Measurements from ENCODE around the gene AFF2. TPM values are rescaled to one million over a fixed set of nuclear protein-coding genes. Genes with fewer than 3 reads are reported as not detected.

AFF2 gene
- total RNA-seq (1 to 10 TPM; 1.3 to 2.0 TPM), polyA plus RNA-seq (under 1 TPM; 0.13 to 0.24 (median 0.22) TPM), total RNA-seq (2.9 to 8.8 (median 5.7) reads per million in 6 experiments)

- Mint-ChIP-seq H3K4me3 (peak within 1 kb of the TSS; percentile 72 to 90 (median 86)), H3K27ac (peak within 1 kb of the TSS in 1 of 10 donors; percentile 22), H3K27me3 (peaks cover 0 to 15% (median 2%) of the 10 kb centered on the region in 5 donors), H3K9me3 (peaks cover 0 to 3% (median 0%) of the 10 kb centered on the region in 9 donors), H3K4me1 (peaks cover 6 to 17% (median 15%) of the 10 kb centered on the region in 4 donors), H3K36me3 (no peaks in the 10 kb centered on the region)
- POLR2A ChIA-PET: no interaction called here
- DNase-seq (peak; percentile 8 to 65 (median 26)), ATAC-seq (peak; percentile 56 to 61)
Measured at GRCh38 chrX:148500423-148501385, at the start of gene AFF2. AFF2 (plus strand) TSS chrX:148500617; CDS start chrX:148501098, 481 bp downstream.

GRCh38 chrX:148457279-148457678 lies 43.1 kb upstream of the AFF2 start:
- Mint-ChIP-seq H3K36me3 (no peaks in the 10 kb centered on the region), H3K4me3 (no peak overlapping the region), H3K9me3 (no peaks in the 10 kb centered on the region), H3K4me1 (peaks cover 0 to 17% (median 1%) of the 10 kb centered on the region in 4 donors), H3K27me3 (no peaks in the 10 kb centered on the region), H3K27ac (no peak overlapping the region)
- POLR2A ChIA-PET: no interaction called here
- no peak for ATAC-seq
- no peak for DNase-seq

- H3K27me3 Mint-ChIP-seq: no peaks in the 10 kb centered on the region
- peak overlapping the region in 1 of 10 donors; percentile 25 for H3K27ac Mint-ChIP-seq
- H3K36me3 Mint-ChIP-seq: no peaks in the 10 kb centered on the region
Measured at GRCh38 chrX:148459343-148459742, 41.1 kb upstream of the AFF2 start.

GRCh38 chrX:148466292-148466691 lies 34.1 kb upstream of the AFF2 start:
- no peaks in the 10 kb centered on the region for H3K36me3 Mint-ChIP-seq
- DNase-seq (no peak), ATAC-seq (no peak)
- H3K4me1 Mint-ChIP-seq: peaks cover 0 to 13% (median 11%) of the 10 kb centered on the region in 4 donors
- POLR2A ChIA-PET: no interaction called here
- no peak overlapping the region for H3K27ac Mint-ChIP-seq
- no peaks in the 10 kb centered on the region for H3K9me3 Mint-ChIP-seq
- no peaks in the 10 kb centered on the region for H3K27me3 Mint-ChIP-seq
- H3K4me3 Mint-ChIP-seq: no peak overlapping the region

More at GRCh38 chrX:148459343-148459742, 41.1 kb upstream of the AFF2 start:
- peak in 1 of 2 donors; percentile 17 for ATAC-seq
- DNase-seq: no peak
- Mint-ChIP-seq H3K9me3 (no peaks in the 10 kb centered on the region), H3K4me3 (no peak overlapping the region), H3K4me1 (peaks cover 0 to 20% (median 8%) of the 10 kb centered on the region in 4 donors)
- POLR2A ChIA-PET: no interaction called here

- Mint-ChIP-seq H3K4me1 (peaks cover 0 to 10% (median 4%) of the 10 kb centered on the region in 4 donors), H3K27ac (no peak overlapping the region), H3K4me3 (no peak overlapping the region), H3K36me3 (peaks cover 0 to 4% (median 0%) of the 10 kb centered on the region in 3 donors), H3K27me3 (no peaks in the 10 kb centered on the region), H3K9me3 (no peaks in the 10 kb centered on the region)
- ATAC-seq: no peak
- DNase-seq: no peak
- POLR2A ChIA-PET: no interaction called here
Measured at GRCh38 chrX:148470324-148470723, 30.1 kb upstream of the AFF2 start.

- H3K36me3 Mint-ChIP-seq: peaks cover 0 to 4% (median 0%) of the 10 kb centered on the region in 3 donors
- no peak for ATAC-seq
- no peak overlapping the region for H3K4me3 Mint-ChIP-seq
- POLR2A ChIA-PET: no interaction called here
- H3K9me3 Mint-ChIP-seq: no peaks in the 10 kb centered on the region
- H3K27me3 Mint-ChIP-seq: no peaks in the 10 kb centered on the region
- no peak overlapping the region for H3K27ac Mint-ChIP-seq
- no peak for DNase-seq
- H3K4me1 Mint-ChIP-seq: peaks cover 2 to 14% (median 8%) of the 10 kb centered on the region in 4 donors
Measured at GRCh38 chrX:148474030-148474429, 26.4 kb upstream of the AFF2 start.

- H3K4me1 Mint-ChIP-seq: peaks cover 0 to 2% (median 0%) of the 10 kb centered on the region in 4 donors
- no peaks in the 10 kb centered on the region for H3K9me3 Mint-ChIP-seq
- no peaks in the 10 kb centered on the region for H3K36me3 Mint-ChIP-seq
- DNase-seq (no peak), ATAC-seq (no peak)
- POLR2A ChIA-PET: no interaction called here
- no peaks in the 10 kb centered on the region for H3K27me3 Mint-ChIP-seq
- no peak overlapping the region for H3K4me3 Mint-ChIP-seq
- H3K27ac Mint-ChIP-seq: no peak overlapping the region
Measured at GRCh38 chrX:148492057-148492456, 8.4 kb upstream of the AFF2 start.

- no peaks in the 10 kb centered on the region for H3K36me3 Mint-ChIP-seq
- DNase-seq: no peak
- no peaks in the 10 kb centered on the region for H3K9me3 Mint-ChIP-seq
- no peak for ATAC-seq
- H3K4me1 Mint-ChIP-seq: peaks cover 5 to 17% (median 10%) of the 10 kb centered on the region in 4 donors
- POLR2A ChIA-PET: no interaction called here
- no peak overlapping the region for H3K4me3 Mint-ChIP-seq
- no peak overlapping the region for H3K27ac Mint-ChIP-seq
- no peaks in the 10 kb centered on the region for H3K27me3 Mint-ChIP-seq
Measured at GRCh38 chrX:148495176-148495575, 5.2 kb upstream of the AFF2 start.

- Mint-ChIP-seq H3K4me1 (peaks cover 6 to 17% (median 15%) of the 10 kb centered on the region in 4 donors), H3K27ac (no peak overlapping the region), H3K36me3 (no peaks in the 10 kb centered on the region), H3K9me3 (peaks cover 0 to 3% (median 0%) of the 10 kb centered on the region in 9 donors), H3K27me3 (peaks cover 0 to 9% (median 2%) of the 10 kb centered on the region in 5 donors), H3K4me3 (no peak overlapping the region)
- peak in 6 of 10 donors; percentile 5 to 35 (median 18) for DNase-seq
- peak; percentile 55 to 73 for ATAC-seq
- POLR2A ChIA-PET: no interaction called here
Measured at GRCh38 chrX:148498067-148498466, 2.4 kb upstream of the AFF2 start.

- no peak for ATAC-seq
- DNase-seq: no peak
- peak overlapping the region; percentile 12 to 82 (median 52) for H3K4me3 Mint-ChIP-seq
- no peak overlapping the region for H3K27ac Mint-ChIP-seq
- POLR2A ChIA-PET: no interaction called here
- H3K4me1 Mint-ChIP-seq: peaks cover 6 to 17% (median 15%) of the 10 kb centered on the region in 4 donors
- peaks cover 0 to 15% (median 2%) of the 10 kb centered on the region in 5 donors for H3K27me3 Mint-ChIP-seq
- peaks cover 0 to 3% (median 0%) of the 10 kb centered on the region in 9 donors for H3K9me3 Mint-ChIP-seq
- H3K36me3 Mint-ChIP-seq: no peaks in the 10 kb centered on the region
Measured at GRCh38 chrX:148499638-148500422, 587 bp upstream of the AFF2 start.

GRCh38 chrX:148501386-148502066 lies 1.1 kb downstream of the AFF2 start:
- peaks cover 0 to 15% (median 2%) of the 10 kb centered on the region in 5 donors for H3K27me3 Mint-ChIP-seq
- H3K4me1 Mint-ChIP-seq: peaks cover 6 to 17% (median 15%) of the 10 kb centered on the region in 4 donors
- DNase-seq (peak in 2 of 10 donors; percentile 6), ATAC-seq (peak; percentile 22 to 24)
- H3K9me3 Mint-ChIP-seq: peaks cover 0 to 3% (median 0%) of the 10 kb centered on the region in 9 donors
- peak overlapping the region in 3 of 10 donors; percentile 20 to 51 (median 26) for H3K27ac Mint-ChIP-seq
- no peaks in the 10 kb centered on the region for H3K36me3 Mint-ChIP-seq
- peak overlapping the region; percentile 72 to 90 (median 86) for H3K4me3 Mint-ChIP-seq
- POLR2A ChIA-PET: no interaction called here

- Mint-ChIP-seq H3K36me3 (no peaks in the 10 kb centered on the region), H3K4me1 (peaks cover 1 to 7% (median 4%) of the 10 kb centered on the region in 4 donors), H3K4me3 (no peak overlapping the region)
Measured at GRCh38 chrX:148504506-148504905, 4.1 kb downstream of the AFF2 start.

More at GRCh38 chrX:148504506-148504905, 4.1 kb downstream of the AFF2 start:
- DNase-seq: no peak
- no peak for ATAC-seq
- H3K27me3 Mint-ChIP-seq: peaks cover 0 to 15% (median 3%) of the 10 kb centered on the region in 5 donors
- H3K27ac Mint-ChIP-seq: no peak overlapping the region
- peaks cover 0 to 3% (median 0%) of the 10 kb centered on the region in 9 donors for H3K9me3 Mint-ChIP-seq
- POLR2A ChIA-PET: no interaction called here
